ENCODE measurements around the gene KIF5C. TPM values are rescaled to one million over a fixed set of nuclear protein-coding genes. Genes with fewer than 3 reads are reported as not detected.

Gene KIF5C
- total RNA-seq, 1 experiment from 2014 or later = not detected

GRCh38 chr2:148988337-148988736 lies 113.3 kb downstream of the KIF5C start:
- no peak for DNase-seq (ENCODE audit: low spot score)

- DNase-seq (ENCODE audit: low spot score) = peak; percentile 83
These were observed 115.0 kb downstream of the KIF5C start for GRCh38 chr2:148989882-148990493.

- DNase-seq (ENCODE audit: low spot score) = no peak
These were observed 115.9 kb downstream of the KIF5C start for GRCh38 chr2:148990968-148991367.

GRCh38 chr2:148992448-148992847 lies 117.4 kb downstream of the KIF5C start:
- no peak for DNase-seq (ENCODE audit: low spot score)

- no peak for DNase-seq (ENCODE audit: low spot score)
These were observed 118.3 kb downstream of the KIF5C start for GRCh38 chr2:148993351-148993750.

- DNase-seq (ENCODE audit: low spot score) = peak; percentile 55
These were observed 119.3 kb downstream of the KIF5C start for GRCh38 chr2:148994341-148994740.

GRCh38 chr2:148996805-148997204 lies 121.8 kb downstream of the KIF5C start:
- no peak for DNase-seq (ENCODE audit: low spot score)

GRCh38 chr2:148998165-148998830 lies 123.3 kb downstream of the KIF5C start:
- no peak for DNase-seq (ENCODE audit: low spot score)

- no peak for DNase-seq (ENCODE audit: low spot score)
These were observed 123.8 kb downstream of the KIF5C start for GRCh38 chr2:148998831-148999200.

- DNase-seq (ENCODE audit: low spot score) = no peak
These were observed 124.5 kb downstream of the KIF5C start for GRCh38 chr2:148999451-148999921.

GRCh38 chr2:149000158-149000938 lies 125.3 kb downstream of the KIF5C start:
- DNase-seq (ENCODE audit: low spot score) = no peak

- no peak for DNase-seq (ENCODE audit: low spot score)
These were observed 126.5 kb downstream of the KIF5C start for GRCh38 chr2:149001496-149001895.

- no peak for DNase-seq (ENCODE audit: low spot score)
These were observed 127.4 kb downstream of the KIF5C start for GRCh38 chr2:149002378-149002890.

GRCh38 chr2:149002891-149003740 lies 128.1 kb downstream of the KIF5C start:
- no peak for DNase-seq (ENCODE audit: low spot score)

GRCh38 chr2:149004836-149005235 lies 129.8 kb downstream of the KIF5C start:
- no peak for DNase-seq (ENCODE audit: low spot score)

GRCh38 chr2:149005471-149006077 lies 130.5 kb downstream of the KIF5C start:
- no peak for DNase-seq (ENCODE audit: low spot score)

GRCh38 chr2:149006883-149007543 lies 132.0 kb downstream of the KIF5C start:
- DNase-seq (ENCODE audit: low spot score) = no peak

- no peak for DNase-seq (ENCODE audit: low spot score)
These were observed 133.4 kb downstream of the KIF5C start for GRCh38 chr2:149008381-149008780.

GRCh38 chr2:149009576-149010461 lies 134.8 kb downstream of the KIF5C start:
- no peak for DNase-seq (ENCODE audit: low spot score)
